HepG2 (cell line): ENCODE measurements around the gene TK1. TPM values are rescaled to one million over a fixed set of nuclear protein-coding genes. Genes with fewer than 3 reads are reported as not detected.

Experiments
- ARNTL ChIP-seq: sonication (generic); formaldehyde crosslinking; IDR thresholded peaks from 2 replicates; pipeline ENCODE4 v1.4.0; 2020; ENCODE audit warnings: mild to moderate bottlenecking, missing genetic modification reagents
- HNRNPK ChIP-seq: fragments of 200-400 bp; formaldehyde crosslinking; IDR thresholded peaks from 2 replicates; pipeline ENCODE4 v1.6.1; 2018; ENCODE audit warnings: low read length, low read depth, moderate library complexity, mild to moderate bottlenecking; ENCODE audit not compliant: poor library complexity, severe bottlenecking
- HOXA3 ChIP-seq: sonication (generic); formaldehyde crosslinking; IDR thresholded peaks from 2 replicates; pipeline ENCODE4 v1.5.0; 2020; ENCODE audit warnings: missing genetic modification reagents
- IRX3 ChIP-seq: sonication (generic); formaldehyde crosslinking; IDR thresholded peaks from 2 replicates; pipeline ENCODE4 v1.8.1; 2023; ENCODE audit warnings: mild to moderate bottlenecking, low read depth, missing genetic modification reagents, borderline replicate concordance
- KAT2B ChIP-seq: fragments of 150-350 bp; IDR thresholded peaks from 2 replicates; pipeline ENCODE4 v1.6.1; 2014; ENCODE audit warnings: low read depth, low read length, borderline replicate concordance
- SNRNP70 ChIP-seq: fragments of 200-400 bp; formaldehyde crosslinking; IDR thresholded peaks from 2 replicates; pipeline ENCODE4 v1.6.1; 2017; ENCODE audit warnings: mild to moderate bottlenecking, low read depth, low read length, moderate library complexity
- ZFP41 ChIP-seq: sonication (generic); formaldehyde crosslinking; IDR thresholded peaks from 2 replicates; pipeline ENCODE4 v1.4.0; 2020; ENCODE audit warnings: mild to moderate bottlenecking, missing genetic modification reagents, borderline replicate concordance
- ZNF280D ChIP-seq: sonication (generic); formaldehyde crosslinking; IDR thresholded peaks from 2 replicates; pipeline ENCODE4 v1.5.1; 2020; ENCODE audit warnings: mild to moderate bottlenecking, missing genetic modification reagents
- ZNF407 ChIP-seq: sonication (generic); formaldehyde crosslinking; IDR thresholded peaks from one replicate; pipeline ENCODE4 v1.5.1; 2020; ENCODE audit warnings: mild to moderate bottlenecking, missing genetic modification reagents; ENCODE audit errors: not compliant biosample characterization
- ZNF513 ChIP-seq: sonication (generic); formaldehyde crosslinking; conservative IDR thresholded peaks from 2 replicates; pipeline ENCODE4 v1.5.0; 2020; ENCODE audit warnings: missing genetic modification reagents
- ZNF790 ChIP-seq: sonication (generic); formaldehyde crosslinking; IDR thresholded peaks from 2 replicates; pipeline ENCODE4 v1.8.0; 2022; ENCODE audit warnings: missing genetic modification reagents, mild to moderate bottlenecking, borderline replicate concordance
- polyA plus RNA-seq, 8 experiments: library from polyadenylated mRNA; depleted of rRNA in 3 of 8; stranded (reverse) in 7 of 8; unstranded in 1 of 8; fragments of >200 nt; fragmentation: Illumina TruSeq in 4 of 8; extraction: Trizol in 4 of 8; gene quantifications; 2 replicates each; pipeline versions ENCODE4 v1.2.1 to v1.2.3, GENCODE V29; 2011 to 2016; ENCODE audit warnings: low read depth in 4 of 8, missing spikeins in 1 of 8, mixed read lengths in 1 of 8; ENCODE audit not compliant: insufficient read depth in 1 of 8
- total RNA-seq, 5 experiments: library from RNA; depleted of rRNA; stranded (reverse); fragments of >200 nt; fragmentation: Illumina TruSeq; extraction: Trizol; gene quantifications; 2 replicates each; pipeline ENCODE4 v1.2.3, GENCODE V29; 2016; ENCODE audit warnings: low read depth in 1 of 5
- TF ChIP-seq, protein P1 (sequence below): sonication (generic); formaldehyde crosslinking; IDR thresholded peaks from 2 replicates; pipeline ENCODE4 v1.4.0; 2020; ENCODE audit warnings: mild to moderate bottlenecking, missing genetic modification reagents

Gene TK1
- total and polyA plus RNA-seq, 2 of the 13 experiments (the other 11 are each of a cell fraction or from before 2014, with no cell fraction given), result 45.0 to 96.0 TPM

DNA sequence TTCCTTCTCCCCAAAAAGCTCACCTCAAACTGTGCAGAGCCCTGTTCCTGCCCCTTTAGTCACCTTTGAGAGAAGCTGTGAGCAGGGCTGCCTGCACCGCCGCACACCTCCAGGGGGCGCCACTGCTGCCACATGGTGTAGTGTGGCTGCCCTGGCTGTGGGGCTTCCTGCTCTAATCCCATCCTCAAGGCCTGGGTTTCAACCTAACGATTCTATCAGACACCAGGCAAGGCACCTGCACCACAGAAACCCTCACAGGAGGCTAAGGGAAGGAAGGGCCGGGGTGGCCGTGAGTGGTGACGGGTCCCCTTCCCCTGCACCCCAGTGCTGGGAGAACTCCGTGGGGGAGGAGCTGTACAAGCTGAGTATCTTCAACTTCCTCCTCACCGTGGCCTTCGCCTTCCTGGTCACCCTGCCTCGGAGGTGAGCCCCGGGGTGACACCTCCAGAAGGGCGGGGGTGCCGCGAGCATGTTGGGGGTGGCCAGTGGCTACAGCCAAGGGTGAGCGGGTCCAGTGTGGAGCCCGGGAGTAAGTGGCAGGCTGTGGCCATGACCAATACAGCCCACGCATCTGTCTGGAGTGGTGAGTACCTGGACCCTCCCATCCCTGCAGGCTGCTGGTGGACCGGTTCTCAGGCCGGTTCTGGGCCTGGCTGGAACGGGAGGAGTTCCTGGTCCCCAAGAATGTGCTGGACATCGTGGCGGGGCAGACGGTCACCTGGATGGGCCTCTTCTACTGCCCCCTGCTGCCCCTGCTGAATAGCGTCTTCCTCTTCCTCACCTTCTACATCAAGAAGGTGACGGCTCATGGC is 49.3 kb downstream of the TK1 start (continued):
- TF ChIP-seq ZNF280D (CRISPR knock-in tag) (peak; percentile 26; the same call in 1 of the 2 replicates), ZNF513 (no peak), ZNF790 (no peak), ZNF407 (CRISPR knock-in tag) (peak; percentile 11), ZFP41 (CRISPR knock-in tag) (no peak; the same call in 1 of the 2 replicates), IRX3 (CRISPR knock-in tag) (no peak), HNRNPK (no peak), SNRNP70 (no peak), HOXA3 (CRISPR knock-in tag) (peak; percentile 34), KAT2B (no peak), ARNTL (CRISPR knock-in tag) (0 out of 2 replicates have a peak, but pooled peaks have one; percentile 28)
- TF ChIP-seq, protein P1, sequence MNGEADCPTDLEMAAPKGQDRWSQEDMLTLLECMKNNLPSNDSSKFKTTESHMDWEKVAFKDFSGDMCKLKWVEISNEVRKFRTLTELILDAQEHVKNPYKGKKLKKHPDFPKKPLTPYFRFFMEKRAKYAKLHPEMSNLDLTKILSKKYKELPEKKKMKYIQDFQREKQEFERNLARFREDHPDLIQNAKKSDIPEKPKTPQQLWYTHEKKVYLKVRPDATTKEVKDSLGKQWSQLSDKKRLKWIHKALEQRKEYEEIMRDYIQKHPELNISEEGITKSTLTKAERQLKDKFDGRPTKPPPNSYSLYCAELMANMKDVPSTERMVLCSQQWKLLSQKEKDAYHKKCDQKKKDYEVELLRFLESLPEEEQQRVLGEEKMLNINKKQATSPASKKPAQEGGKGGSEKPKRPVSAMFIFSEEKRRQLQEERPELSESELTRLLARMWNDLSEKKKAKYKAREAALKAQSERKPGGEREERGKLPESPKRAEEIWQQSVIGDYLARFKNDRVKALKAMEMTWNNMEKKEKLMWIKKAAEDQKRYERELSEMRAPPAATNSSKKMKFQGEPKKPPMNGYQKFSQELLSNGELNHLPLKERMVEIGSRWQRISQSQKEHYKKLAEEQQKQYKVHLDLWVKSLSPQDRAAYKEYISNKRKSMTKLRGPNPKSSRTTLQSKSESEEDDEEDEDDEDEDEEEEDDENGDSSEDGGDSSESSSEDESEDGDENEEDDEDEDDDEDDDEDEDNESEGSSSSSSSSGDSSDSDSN (CRISPR knock-in tag), result no peak; the same call in none of the 2 replicates
